NCI-H2196 (cell line): ENCODE data around the gene FLNA.
"Not testable (repeated sequence)": the region's sequence is repeated elsewhere in the genome, so short reads cannot be mapped to it uniquely, and the experiment has no call there.

Source experiments
- DNase-seq: peaks from one replicate; lab custom pipeline; 2025; ENCODE audit not compliant: unreplicated experiment; lab: John Stamatoyannopoulos, UW

The FLNA gene, protein sequence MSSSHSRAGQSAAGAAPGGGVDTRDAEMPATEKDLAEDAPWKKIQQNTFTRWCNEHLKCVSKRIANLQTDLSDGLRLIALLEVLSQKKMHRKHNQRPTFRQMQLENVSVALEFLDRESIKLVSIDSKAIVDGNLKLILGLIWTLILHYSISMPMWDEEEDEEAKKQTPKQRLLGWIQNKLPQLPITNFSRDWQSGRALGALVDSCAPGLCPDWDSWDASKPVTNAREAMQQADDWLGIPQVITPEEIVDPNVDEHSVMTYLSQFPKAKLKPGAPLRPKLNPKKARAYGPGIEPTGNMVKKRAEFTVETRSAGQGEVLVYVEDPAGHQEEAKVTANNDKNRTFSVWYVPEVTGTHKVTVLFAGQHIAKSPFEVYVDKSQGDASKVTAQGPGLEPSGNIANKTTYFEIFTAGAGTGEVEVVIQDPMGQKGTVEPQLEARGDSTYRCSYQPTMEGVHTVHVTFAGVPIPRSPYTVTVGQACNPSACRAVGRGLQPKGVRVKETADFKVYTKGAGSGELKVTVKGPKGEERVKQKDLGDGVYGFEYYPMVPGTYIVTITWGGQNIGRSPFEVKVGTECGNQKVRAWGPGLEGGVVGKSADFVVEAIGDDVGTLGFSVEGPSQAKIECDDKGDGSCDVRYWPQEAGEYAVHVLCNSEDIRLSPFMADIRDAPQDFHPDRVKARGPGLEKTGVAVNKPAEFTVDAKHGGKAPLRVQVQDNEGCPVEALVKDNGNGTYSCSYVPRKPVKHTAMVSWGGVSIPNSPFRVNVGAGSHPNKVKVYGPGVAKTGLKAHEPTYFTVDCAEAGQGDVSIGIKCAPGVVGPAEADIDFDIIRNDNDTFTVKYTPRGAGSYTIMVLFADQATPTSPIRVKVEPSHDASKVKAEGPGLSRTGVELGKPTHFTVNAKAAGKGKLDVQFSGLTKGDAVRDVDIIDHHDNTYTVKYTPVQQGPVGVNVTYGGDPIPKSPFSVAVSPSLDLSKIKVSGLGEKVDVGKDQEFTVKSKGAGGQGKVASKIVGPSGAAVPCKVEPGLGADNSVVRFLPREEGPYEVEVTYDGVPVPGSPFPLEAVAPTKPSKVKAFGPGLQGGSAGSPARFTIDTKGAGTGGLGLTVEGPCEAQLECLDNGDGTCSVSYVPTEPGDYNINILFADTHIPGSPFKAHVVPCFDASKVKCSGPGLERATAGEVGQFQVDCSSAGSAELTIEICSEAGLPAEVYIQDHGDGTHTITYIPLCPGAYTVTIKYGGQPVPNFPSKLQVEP (N-terminal part only)

DNA sequence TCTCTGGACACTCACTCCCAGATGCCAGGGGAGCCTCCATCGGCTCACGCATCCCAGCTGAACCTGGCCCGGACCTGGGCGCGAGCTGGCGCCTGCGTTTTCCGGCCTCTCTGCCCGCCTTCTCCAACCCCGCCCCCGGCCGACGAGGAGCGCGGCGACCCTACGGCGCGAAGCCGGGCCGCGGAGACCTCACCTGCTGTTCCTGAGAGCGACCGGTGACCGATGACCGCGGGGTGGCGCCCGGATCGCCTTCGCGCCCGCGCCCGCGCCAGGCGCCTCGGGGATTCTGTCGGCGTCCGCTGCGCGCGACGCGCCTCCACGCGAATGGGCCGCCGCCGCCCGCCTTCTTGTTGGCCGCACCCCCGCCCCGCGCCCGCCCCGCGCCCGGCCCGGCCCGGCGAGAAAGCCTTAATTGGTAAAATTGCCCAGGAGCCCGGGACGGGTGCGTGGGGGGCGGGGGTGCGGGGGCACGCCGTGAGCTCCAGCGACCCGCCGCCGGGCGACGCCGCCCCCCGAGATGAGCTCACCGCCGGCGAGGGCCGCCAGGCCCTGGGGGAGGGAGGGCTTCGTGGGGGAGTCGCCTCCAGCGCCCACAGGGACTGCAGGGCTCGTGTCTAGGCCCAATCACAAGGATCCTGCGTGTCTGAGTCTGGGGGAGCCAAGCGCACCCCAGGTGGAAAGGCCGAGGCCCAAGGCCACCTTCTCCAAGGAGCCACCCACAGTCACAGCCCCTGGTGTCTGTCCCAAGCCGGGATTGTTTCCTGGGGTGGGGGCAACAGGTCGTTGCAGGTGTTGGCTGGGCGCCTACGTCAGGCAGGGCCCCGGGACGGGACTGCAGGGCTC, at the start of gene FLNA:
TSS of gene FLNA (minus strand) at position 322 of the 843 bp plus-strand sequence. CDS start 3,389 bp downstream, outside the sequence.
- DNase-seq, result peak; percentile 18

DNA sequence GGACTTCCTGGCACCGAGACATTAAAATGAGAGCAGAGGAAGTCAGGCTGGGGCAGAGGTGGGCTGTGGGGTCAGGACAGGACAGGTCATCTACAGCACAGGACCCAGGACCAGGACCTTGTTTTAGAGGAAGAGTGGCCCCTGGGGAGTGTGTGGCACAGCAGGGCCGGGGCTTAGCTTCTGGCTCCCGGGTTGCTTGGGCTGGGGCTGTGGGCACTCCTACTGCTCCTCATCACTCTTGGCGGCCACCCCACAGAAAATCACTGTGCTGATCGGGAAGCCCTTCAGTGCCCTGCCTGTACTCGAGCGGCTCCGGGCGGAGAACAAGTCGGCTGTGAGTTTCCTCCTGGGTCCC, 45.9 kb upstream of the FLNA start:
- DNase-seq, result no peak

DNA sequence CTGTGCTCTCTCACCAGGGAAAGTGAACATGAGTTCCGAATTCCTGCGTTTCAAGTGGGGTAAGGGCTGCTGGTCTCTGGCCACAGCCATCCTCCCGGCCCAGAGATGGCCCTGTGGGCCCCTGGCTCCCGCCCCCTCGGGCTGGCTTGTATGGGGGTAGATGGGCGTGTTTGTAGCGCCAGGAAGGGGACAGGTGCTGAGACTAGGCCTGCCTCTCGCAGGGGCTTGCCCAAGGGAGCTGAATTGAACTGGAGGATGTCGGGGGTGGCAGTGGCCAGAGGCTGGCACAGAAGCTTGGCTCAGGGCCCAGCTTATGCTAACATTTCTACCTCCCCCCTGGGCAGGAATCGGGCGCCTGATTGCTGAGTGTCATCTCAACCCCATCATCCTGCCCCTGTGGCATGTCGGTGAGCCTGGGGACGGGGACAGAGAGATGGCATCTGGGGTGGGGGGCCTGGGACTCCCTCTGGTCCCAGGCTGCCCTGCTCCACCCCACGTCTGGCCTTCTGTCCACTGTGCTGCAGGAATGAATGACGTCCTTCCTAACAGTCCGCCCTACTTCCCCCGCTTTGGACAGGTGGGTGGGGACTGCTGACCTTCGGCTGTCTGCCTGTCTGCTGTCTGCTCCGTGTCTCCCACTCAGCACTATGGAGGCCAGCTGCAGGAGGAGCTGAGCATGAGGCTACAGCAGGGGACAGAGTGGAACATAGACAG, 45.4 kb upstream of the FLNA start:
- DNase-seq, result peak; percentile 41

DNA sequence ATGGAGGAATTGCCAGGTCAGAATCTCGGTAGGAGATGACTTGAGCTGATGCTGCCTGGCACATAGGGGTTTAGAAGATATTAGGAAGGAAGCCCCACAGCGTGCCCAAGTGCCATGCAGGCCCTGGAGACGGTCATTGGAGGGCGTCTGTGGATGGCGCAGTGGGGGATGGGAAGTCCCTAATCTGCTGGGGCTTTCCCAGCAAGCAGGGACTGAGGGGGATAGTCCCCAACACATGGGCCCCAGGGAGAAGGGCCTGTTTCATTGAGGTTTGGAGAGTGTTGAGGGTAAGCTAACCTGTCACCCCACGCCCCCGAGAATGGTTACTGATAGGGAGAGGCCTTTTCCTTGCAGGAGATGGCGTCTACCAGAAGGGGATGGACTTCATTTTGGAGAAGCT, 44.8 kb upstream of the FLNA start:
- DNase-seq, result no peak

DNA sequence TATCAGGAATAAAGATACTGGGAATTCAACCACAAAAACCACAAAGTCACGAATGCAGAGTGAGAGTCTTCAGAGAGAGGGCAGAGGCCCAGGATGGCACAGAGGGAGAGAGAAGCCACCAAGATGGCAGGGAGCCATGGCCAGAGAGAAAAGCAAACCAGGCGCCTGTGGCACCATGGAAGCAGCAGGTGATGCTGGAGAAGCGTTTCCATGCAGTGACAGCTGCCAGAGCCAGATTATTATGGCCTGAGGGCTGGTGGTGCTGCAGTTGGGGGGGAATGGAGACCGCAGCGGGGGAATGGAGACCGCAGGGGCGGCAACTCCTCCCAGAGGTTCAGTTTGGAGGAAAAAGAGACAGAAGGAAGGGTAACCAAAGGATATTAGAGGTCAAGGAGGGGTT, 42.7 kb upstream of the FLNA start:
- DNase-seq, result peak; percentile 8

DNA sequence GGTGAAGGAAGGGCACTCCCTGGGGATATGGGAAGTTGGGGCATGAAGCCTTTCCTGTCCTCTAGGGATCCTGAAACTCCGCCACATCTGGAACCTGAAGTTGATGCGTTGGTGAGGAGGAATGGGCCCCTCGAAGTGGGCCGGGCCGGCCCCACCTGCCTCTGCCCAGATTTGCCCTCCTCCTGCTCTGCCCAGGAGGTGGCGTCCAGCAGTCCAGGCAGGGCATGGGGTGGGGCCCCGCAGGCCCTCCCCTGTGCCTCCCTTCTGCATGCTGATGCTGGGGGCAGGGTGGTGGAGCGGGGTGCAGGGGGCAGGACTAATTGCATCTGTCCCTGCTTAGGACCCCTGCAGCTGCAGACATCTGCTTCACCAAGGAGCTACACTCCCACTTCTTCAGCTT, 38.7 kb upstream of the FLNA start:
- DNase-seq, result no peak

DNA sequence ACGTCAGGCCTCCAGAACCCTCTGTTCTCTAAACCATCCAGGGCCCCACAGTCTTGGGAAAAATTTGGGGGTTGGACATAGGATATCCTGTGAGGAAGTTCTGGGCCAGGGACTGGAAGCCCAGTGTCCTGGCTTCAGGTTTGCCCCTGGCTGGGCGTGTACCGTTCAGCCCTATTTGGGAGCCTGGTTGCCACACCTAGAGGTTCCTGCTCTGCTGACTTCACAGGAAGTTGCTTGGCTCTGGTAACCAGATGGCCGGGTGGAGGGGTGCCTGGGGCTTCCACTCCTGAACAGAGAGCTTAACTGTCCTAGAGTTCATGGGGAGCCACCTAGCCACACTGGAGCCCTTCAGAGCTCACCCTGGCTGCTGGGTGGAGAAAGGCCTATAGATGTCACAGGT, 38.0 kb upstream of the FLNA start:
- peak; percentile 3 for DNase-seq

DNA sequence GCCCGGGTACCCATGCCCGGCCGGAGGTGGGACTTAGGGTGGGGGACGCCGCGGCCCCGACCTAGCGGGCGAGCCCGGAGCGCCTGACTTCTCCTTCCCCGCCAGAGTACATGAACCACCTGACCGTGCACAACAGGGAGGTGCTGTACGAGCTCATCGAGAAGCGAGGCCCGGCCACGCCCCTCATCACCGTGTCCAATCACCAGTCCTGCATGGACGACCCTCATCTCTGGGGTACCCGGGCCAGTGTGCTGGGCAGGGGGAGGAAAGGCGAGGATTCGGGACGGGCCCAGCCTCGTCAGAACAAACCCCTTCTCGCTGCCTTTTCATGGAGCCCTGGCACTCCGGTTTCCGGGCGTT, 37.5 kb upstream of the FLNA start:
- DNase-seq, result peak; percentile 51

DNA sequence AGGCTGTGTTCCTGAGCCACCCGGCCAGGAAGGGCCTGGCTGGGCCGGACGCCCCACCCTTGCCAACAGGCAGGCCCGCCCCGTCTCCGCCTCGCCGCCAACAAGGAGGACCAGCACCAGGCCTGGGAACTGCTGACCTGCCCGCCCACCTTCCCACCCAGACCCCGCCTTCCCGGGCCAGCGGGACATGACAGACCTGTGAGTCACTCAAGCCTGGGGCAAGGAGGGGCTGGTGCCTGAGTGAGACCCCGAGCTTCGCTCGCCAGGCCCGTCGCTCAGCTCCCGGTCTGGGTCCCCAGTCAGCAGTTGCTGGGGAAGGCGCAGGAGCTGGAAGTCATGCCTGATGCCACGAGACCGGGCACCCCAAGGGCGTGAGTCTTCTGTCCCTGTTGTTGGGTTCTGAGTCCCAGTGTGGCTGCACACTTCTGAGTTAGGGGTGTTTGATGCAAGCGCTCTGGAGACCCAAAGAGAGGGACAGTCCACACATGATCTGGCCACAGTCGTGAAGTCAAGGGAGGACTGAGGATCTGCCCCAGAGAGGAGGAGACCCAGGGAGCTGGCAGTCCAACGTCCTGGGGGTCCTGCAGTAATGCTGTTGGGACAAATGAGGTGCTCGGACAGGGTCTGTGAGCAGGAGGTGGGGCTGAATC, 34.9 kb upstream of the FLNA start, which contains the start of gene DNASE1L1:
TSS of gene DNASE1L1 (minus strand) at position 33 of the 650 bp plus-strand sequence. CDS start 3,686 bp downstream, outside the sequence.
- no peak for DNase-seq

DNA sequence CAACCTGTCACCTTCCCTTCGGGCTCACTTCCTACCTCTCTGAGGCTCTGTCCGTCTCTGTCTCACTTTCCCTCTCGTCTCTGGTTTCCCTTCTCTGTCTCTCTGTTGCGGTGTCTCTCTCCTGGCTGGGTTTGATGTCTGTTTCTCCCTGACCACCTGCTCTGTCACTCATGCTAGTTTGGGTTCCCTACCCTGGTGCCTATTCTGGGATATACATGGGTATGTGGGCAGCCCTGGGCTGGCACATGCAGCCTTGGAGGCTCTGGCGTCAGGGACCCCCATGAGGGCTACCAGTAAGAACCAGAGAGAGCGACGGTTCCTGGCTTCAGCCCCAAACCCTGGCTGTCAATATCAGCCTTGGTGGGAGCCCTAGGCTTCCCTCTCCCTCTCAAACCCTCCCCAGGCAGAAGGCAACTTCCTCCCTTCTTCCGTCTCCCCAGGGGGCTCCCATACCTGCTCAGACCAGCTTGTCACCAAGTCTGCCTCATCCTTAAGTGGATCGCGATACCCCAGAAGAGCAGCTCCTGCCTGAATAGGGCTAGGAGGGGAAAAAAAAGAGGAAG, 34.3 kb upstream of the FLNA start:
- DNase-seq, result no peak

DNA sequence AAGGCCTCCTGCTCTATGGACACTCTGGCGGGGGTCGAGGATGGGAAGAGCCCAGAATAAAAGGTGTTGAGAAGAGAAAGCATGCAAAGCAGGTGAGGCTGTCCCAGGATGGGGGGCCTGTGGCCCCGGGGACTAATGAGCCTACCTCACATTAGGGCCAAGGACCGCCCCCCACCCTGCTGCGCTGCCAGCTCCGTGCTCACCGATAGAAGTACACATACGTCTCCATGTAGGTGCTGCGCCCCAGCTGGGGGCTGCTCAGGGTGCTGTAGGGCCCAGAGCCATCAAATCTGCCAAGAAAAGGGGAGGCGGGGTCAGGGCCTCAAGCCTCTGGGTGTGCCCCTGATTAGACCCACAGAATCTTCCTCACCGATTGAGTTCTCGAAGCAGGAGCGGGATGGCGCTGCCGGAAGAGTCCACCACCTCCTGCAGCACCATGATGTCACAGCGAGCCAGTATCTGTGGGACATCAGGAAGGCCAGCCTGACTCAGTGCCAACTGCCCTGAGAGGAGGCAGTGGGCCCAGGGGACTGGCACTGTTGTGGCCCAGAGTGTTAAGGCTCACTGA, 30.3 kb upstream of the FLNA start:
- DNase-seq, result no peak

DNA sequence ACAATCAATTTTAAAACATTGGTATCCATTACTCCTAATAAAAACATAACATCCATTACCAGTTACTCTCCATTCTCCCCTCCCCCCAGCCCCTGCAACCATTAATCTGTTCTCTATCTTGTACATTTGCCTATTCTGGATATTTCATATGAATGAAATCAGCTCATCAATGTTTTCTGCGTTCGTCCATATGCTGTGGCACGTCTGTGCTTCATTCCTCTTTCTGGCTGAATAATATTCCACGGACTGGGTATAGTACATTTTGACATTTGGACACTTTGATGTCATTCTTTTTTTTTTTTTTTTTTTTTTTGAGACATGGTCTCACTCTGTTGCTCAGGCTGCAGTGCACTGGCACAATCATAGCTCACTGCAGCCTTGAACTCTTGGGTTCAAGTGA, 29.4 kb upstream of the FLNA start:
- no peak for DNase-seq

DNA sequence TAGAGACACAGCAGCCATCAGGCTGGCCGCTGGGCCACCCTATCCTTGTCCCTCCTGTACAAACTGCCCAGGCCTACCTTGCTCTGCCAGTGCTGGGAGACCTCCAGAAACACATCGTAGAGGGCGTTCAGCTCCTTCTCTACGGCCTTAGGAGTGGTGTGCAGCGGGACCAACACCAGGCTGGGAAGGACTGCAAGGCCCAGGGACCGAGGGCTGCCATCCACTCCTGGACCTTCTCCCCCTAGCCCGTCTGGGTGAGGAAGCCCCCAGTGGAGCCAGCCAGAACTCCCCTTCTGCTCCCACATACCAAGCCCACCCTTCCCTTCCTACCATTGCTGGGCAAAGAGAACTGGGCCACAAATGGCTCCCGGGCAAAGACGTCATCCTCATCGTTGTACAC, 28.8 kb upstream of the FLNA start:
- no peak for DNase-seq

DNA sequence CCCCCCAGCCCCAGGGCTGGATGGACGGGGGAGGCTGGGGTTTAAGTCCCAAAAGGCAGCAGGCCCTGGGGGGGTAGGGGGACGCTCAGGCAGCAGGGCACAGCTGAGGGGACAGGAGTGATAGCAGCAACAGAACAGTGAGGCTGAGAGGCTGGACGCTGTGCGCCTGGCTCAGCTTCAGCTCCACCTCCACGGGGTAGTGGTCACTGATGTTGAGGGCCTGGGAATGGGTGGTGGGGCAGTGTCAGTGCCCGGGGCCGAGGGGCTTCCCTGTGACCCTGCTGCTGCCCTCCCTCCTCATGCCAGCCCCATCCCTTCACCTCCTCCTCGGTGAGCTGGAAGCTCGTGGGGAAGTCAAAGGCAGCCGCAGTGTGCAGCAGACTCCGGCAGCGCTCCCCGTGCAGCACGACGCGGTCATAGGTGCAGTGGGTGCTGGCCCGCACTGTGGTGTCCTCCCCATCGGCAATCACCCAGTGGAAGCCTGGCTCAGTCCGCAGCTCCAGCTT, 28.2 kb upstream of the FLNA start:
- DNase-seq, result no peak

DNA sequence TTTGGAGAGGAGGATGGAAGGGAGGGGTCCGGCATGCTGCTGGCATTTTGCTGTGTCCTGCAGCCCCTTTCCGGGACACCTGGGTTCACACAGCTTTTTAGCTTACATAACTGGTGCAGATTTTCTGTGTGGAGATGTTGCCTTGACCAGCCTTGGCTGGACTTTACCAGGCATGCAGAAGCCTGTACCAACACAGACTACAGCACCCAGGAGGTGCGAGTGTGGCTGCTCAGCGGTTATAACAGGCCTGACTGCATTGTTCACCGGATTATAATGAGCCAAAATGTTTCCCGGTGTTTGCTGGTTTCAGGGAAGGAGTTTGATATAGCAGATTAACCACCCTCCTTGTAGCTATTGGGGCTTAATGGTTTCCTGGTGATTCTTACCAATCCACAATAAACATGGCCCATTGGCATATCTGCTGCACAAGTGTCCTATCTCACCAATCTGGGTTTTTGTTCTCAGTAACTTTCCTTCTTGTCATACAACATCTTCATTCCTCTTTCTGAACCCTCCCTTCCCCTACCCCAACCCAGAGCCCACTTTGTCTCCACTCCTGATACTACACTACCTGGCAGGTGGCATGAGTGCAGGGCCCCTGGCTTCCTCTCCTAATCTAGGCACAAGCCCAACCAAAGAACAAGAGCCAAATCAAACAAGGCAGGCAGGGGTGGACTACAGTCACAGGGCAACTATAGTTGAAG, 27.6 kb upstream of the FLNA start:
- no peak for DNase-seq

DNA sequence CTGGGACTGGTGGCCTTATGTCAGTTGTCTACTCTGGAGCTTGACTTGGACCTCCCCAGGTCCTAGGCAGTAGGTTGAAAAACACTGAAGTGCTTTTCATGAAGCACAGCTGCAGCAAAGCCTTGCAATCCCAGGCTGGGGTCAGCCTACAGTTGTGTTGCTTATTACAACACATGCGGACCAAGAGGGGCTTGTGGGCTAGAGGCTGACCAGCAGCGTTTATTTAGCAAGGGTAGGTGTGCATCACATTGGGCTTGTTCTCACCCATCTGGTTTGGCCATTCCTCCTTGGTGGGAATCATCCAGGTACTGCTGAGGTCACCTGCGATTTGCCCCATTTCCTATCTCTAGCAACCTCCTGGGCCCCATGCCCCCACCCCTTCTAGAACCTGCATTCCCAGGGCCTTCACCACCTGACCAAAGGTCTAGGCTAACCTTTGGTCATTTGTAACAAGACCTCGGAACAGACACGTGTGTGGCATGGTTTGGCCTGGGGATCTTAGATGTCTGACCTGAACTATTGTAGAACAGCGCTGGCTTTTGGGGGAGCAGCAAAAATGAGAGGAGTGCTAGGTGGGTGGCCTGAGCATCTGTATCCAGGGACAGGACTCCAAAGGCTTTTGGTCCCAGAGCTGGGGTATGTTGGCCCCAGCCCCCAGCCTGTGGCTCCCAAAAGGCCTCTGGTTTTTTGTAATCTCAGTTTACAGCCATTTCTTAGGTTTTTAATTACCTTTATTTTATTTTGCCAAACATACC, 26.8 kb upstream of the FLNA start:
- DNase-seq, result no peak

DNA sequence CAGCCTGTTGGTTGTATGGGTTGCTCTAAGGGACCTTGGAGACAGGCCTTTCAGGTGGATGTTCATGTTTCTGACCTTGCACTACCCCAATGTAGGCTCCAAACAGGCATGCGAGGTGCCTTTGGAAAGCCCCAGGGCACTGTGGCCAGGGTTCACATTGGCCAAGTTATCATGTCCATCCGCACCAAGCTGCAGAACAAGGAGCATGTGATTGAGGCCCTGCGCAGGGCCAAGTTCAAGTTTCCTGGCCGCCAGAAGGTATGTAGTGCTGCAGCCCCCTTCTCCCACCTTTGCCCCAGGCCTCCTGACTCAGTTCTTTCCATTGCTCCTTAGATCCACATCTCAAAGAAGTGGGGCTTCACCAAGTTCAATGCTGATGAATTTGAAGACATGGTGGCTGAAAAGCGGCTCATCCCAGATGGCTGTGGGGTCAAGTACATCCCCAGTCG, 26.0 kb upstream of the FLNA start:
- DNase-seq, result not testable (repeated sequence)
